ENCODE data around the gene ABCC12.

- TF ChIP-seq CTCF (conservative IDR thresholded peaks at IDR 0.05 in 1 of 2, IDR thresholded peaks at IDR 0.05 in 1 of 2; ENCODE audit: low read depth in 1 of 2, low read length in 2 of 2) (no peak), EZH2 (IDR thresholded peaks at IDR 0.05; ENCODE audit: low read length, missing control alignments) (no peak)
Observed at GRCh38 chr16:48155926-48156789, at the start of gene ABCC12.
